Breast epithelium (tissue), 4 donors: Measurements from ENCODE around the gene TMEM163. TPM values are rescaled to one million over a fixed set of nuclear protein-coding genes. Genes with fewer than 3 reads are reported as not detected.

Experiments
- DNase-seq, 2 donors: peaks; one replicate each; pipeline ENCODE4 v3.0.0-alpha.2; 2019; ENCODE audit warnings: low spot score in 2 of 2
- H3K27ac ChIP-seq, 2 donors: fragments of 200-600 bp; sonication (generic) in 1 of 2; one replicate each; pipeline ENCODE4 v1.5.1; 2016 to 2019; ENCODE audit warnings: mild to moderate bottlenecking in 1 of 2
- H3K27me3 ChIP-seq, 2 donors: fragments of 200-600 bp; sonication (generic) in 1 of 2; one replicate each; pipeline versions ENCODE4 v1.5.1 to v1.6.0; 2017 to 2019; ENCODE audit warnings: control low read depth in 1 of 2, mild to moderate bottlenecking in 1 of 2
- H3K36me3 ChIP-seq: fragments of 200-600 bp; one replicate; pipeline ENCODE4 v1.5.1; 2019
- H3K4me1 ChIP-seq, 2 donors: fragments of 200-600 bp; sonication (generic); one replicate each; pipeline ENCODE4 v1.5.1; 2016 to 2019; ENCODE audit warnings: control low read depth in 1 of 2
- H3K4me3 ChIP-seq, 3 donors: fragments of 200-600 bp; sonication (generic); 1 replicate in 2 of 3; 2 replicates in 1 of 3; pipeline ENCODE4 v1.5.1; 2016 to 2019; ENCODE audit warnings: mild to moderate bottlenecking in 3 of 3, moderate library complexity in 2 of 3
- H3K9me3 ChIP-seq, 2 donors: fragments of 200-600 bp; sonication (generic) in 1 of 2; one replicate each; pipeline ENCODE4 v1.5.1; 2016 to 2019; ENCODE audit warnings: control low read depth in 1 of 2
- POLR2A ChIP-seq: fragments of 450-650 bp; IDR thresholded peaks from one replicate; pipeline ENCODE4 v1.6.1; 2016; ENCODE audit warnings: antibody characterized with exemption, mild to moderate bottlenecking, moderate library complexity
- POLR2AphosphoS5 ChIP-seq, 3 donors: sonication (generic); formaldehyde crosslinking; IDR thresholded peaks; one replicate each; pipeline ENCODE4 v1.6.1; 2017; ENCODE audit warnings: antibody characterized with exemption in 3 of 3
- intact Hi-C: fragments of 100-400 bp; cut with DNase I; formaldehyde crosslinking; loops from one replicate; pipeline ENCODE4 v1.15.1; 2023; ENCODE audit warnings: low total_unique reads
- total RNA-seq, 3 donors: library from RNA; depleted of rRNA; stranded (reverse); fragments of >200 nt; gene quantifications; one replicate each; pipeline ENCODE4 v1.1.0, GENCODE V29; 2016
- TF ChIP-seq, protein P1 (sequence below), 3 donors: fragments of 450-650 bp; IDR thresholded peaks; one replicate each; pipeline ENCODE4 v1.5.1; 2016 to 2017; ENCODE audit warnings: antibody characterized with exemption in 3 of 3, mild to moderate bottlenecking in 3 of 3, moderate library complexity in 3 of 3

Gene TMEM163
- total RNA-seq, 3 donors from 2014 or later = 0.32 to 1.5 (median 0.66) TPM

GRCh38 chr2:134739879-134740301 is 21.1 kb upstream of the TMEM163 start:
- Histone ChIP-seq H3K27ac (no peak overlapping the region), H3K4me1 (no peaks in the 10 kb centered on the region), H3K27me3 (no peaks in the 10 kb centered on the region), H3K9me3 (no peaks in the 10 kb centered on the region), H3K4me3 (no peak overlapping the region), H3K36me3 (no peaks in the 10 kb centered on the region)
- no peak for DNase-seq
- TF ChIP-seq POLR2AphosphoS5 (IDR thresholded peaks at IDR 0.05) = no peak
- intact Hi-C loops = no loop called here

DNA sequence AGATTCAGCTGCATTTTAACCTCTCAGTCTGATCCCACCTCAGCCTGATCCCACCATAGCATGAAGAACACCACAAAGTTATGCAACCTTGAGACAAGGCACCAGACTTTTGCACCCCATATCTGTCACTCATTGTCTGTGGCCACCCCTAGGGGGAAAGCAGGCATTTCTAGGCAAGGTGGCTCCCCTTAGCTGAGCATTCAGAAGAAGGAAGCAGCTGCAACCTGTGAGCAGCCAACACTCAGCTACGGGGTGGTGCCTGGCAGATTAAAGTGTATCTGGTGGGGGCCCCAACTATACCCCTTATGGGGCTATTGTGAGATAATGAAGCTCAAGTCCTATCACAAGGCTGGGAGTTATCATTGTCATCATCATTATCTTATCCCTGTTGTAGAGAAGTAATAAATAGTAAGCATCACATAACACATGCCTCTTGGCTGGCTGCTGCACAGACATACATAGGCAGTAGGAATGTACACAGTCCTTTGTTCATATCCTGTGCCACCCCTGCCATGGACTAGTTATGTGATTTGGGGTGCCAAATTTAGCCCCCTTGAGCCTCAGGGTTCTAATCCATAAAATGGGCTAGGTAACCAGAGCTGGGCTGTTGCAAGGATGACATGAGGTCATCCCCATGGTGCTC is 20.6 kb upstream of the TMEM163 start:
- no peak for DNase-seq
- TF ChIP-seq, protein P1, sequence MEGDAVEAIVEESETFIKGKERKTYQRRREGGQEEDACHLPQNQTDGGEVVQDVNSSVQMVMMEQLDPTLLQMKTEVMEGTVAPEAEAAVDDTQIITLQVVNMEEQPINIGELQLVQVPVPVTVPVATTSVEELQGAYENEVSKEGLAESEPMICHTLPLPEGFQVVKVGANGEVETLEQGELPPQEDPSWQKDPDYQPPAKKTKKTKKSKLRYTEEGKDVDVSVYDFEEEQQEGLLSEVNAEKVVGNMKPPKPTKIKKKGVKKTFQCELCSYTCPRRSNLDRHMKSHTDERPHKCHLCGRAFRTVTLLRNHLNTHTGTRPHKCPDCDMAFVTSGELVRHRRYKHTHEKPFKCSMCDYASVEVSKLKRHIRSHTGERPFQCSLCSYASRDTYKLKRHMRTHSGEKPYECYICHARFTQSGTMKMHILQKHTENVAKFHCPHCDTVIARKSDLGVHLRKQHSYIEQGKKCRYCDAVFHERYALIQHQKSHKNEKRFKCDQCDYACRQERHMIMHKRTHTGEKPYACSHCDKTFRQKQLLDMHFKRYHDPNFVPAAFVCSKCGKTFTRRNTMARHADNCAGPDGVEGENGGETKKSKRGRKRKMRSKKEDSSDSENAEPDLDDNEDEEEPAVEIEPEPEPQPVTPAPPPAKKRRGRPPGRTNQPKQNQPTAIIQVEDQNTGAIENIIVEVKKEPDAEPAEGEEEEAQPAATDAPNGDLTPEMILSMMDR (IDR thresholded peaks at IDR 0.05) = no peak
- TF ChIP-seq POLR2AphosphoS5 (IDR thresholded peaks at IDR 0.05) (no peak), POLR2A (no peak)
- Histone ChIP-seq H3K9me3 (no peaks in the 10 kb centered on the region), H3K36me3 (no peaks in the 10 kb centered on the region), H3K4me1 (no peaks in the 10 kb centered on the region), H3K27me3 (no peaks in the 10 kb centered on the region), H3K4me3 (no peak overlapping the region), H3K27ac (no peak overlapping the region)
- intact Hi-C loops = no loop called here

DNA sequence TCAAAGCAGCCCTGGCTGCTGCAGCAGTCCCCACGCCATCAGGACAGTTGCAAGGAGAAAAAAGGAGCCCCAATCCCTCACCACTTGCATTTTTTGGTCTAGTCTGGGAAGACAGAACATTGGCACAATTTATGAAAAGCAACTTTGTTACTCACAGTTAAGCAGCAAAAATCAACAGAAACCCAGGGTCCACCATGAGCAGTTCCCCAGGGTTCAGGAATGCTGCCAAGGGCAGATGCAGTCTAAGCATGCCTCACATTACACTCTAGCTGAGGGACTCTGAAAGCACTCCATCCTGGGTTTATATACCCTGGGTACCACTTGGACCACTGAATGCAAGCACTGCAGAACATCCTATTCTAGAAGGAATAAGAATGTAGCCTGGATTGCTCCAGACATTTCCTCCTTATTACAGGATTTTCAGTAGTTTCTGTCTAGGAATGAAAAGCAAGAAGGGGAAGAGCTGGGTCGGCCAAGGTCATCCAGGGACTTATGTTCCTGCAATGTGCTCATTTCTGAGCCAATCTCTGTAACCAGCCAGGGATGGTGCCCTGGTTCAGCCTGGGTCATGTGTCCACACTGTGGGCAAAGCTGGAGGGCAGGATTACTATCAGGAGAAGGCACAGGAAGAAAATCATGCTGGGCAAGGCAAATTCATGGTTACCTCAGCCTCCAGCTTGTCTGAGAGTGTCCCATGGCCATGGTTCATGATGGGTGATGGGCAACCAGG is 19.5 kb upstream of the TMEM163 start:
- no peak for TF ChIP-seq POLR2AphosphoS5 (IDR thresholded peaks at IDR 0.05)
- no peak for TF ChIP-seq POLR2A
- TF ChIP-seq, protein P1 (IDR thresholded peaks at IDR 0.05) = no peak
- Histone ChIP-seq H3K4me1 (no peaks in the 10 kb centered on the region), H3K9me3 (no peaks in the 10 kb centered on the region), H3K27ac (no peak overlapping the region), H3K4me3 (no peak overlapping the region), H3K27me3 (no peaks in the 10 kb centered on the region), H3K36me3 (no peaks in the 10 kb centered on the region)
- intact Hi-C loops = no loop called here
- no peak for DNase-seq

- H3K27me3 ChIP-seq = no peaks in the 10 kb centered on the region
- intact Hi-C loops = no loop called here
- no peak for DNase-seq
- no peak overlapping the region for H3K27ac ChIP-seq
- TF ChIP-seq POLR2AphosphoS5 (IDR thresholded peaks at IDR 0.05) (no peak), POLR2A (no peak)
- TF ChIP-seq, protein P1 (IDR thresholded peaks at IDR 0.05) = no peak
- no peaks in the 10 kb centered on the region for H3K36me3 ChIP-seq
- H3K4me3 ChIP-seq = no peak overlapping the region
- H3K9me3 ChIP-seq = no peaks in the 10 kb centered on the region
- H3K4me1 ChIP-seq = no peaks in the 10 kb centered on the region
Measured at GRCh38 chr2:134737671-134738070, 18.9 kb upstream of the TMEM163 start.

DNA sequence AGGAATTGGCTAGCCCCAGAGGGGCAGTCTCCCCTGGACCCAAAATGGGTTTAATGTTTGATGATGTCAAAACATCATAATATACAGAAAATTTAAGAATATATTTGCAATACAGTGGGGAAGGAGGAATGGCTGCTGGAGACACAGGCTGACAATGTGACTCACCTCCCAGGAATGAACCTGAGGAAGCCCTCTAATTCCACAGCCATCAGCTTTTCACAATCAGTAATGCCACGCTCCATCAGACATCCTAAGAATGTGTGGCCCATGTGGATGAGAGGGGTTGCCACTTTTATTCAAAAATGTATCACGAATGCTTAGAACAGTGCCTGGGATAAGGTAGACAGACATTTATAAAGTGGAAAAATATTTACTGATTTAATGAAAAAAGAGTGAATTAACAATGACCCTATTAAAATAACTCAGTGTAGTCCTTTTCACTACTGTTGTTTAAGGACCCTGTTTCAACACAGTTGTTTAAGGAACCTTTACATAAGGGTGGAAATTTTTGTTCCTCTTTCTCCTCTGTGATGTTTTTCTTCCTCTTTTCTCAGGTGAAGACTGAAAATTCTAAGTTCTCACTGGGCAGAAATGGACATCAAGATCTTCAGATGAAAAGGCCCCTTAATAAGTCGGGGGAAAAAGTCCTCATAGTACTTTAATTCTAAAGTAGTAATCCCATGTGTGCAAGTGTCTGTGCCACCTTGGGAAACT is 17.5 kb upstream of the TMEM163 start:
- Histone ChIP-seq H3K27me3 (no peaks in the 10 kb centered on the region), H3K27ac (no peak overlapping the region), H3K4me3 (no peak overlapping the region), H3K36me3 (no peaks in the 10 kb centered on the region), H3K4me1 (no peaks in the 10 kb centered on the region), H3K9me3 (no peaks in the 10 kb centered on the region)
- TF ChIP-seq POLR2AphosphoS5 (IDR thresholded peaks at IDR 0.05) (no peak), POLR2A (no peak)
- TF ChIP-seq, protein P1 (IDR thresholded peaks at IDR 0.05) = no peak
- no peak for DNase-seq
- intact Hi-C loops = no loop called here
